Measurements from ENCODE around the gene TSN.
"Not testable (repeated sequence)": the region's sequence is repeated elsewhere in the genome, so short reads cannot be mapped to it uniquely, and the experiment has no call there.

TSN gene

GRCh38 chr2:121727332-121727731 is 28.1 kb upstream of the TSN start:
- ChIA-PET POLR2A (no interaction called here), CTCF (interaction anchor here (1.5 kb wide), 1 partner anchor 15 kb away, joined by 3 read pairs; no protein-coding TSS in a partner anchor)
- no peak for DNase-seq (ENCODE audit: extremely low spot score)
- no peak for TF ChIP-seq CTCF (IDR thresholded peaks at IDR 0.05; ENCODE audit: control extremely low read depth, extremely low read depth, low read depth, missing control alignments)

GRCh38 chr2:121727950-121728349 is 27.5 kb upstream of the TSN start:
- POLR2A ChIA-PET: no interaction called here
- DNase-seq (ENCODE audit: extremely low spot score): no peak
- no peak for TF ChIP-seq CTCF (IDR thresholded peaks at IDR 0.05; ENCODE audit: control extremely low read depth, extremely low read depth, low read depth, missing control alignments)
- CTCF ChIA-PET: interaction anchor here (1.1 to 1.5 kb wide), 2 partner anchors 15 to 197 kb away, joined by 3 read pairs; partner anchors contain the start of gene RNU4ATAC

GRCh38 chr2:121731366-121731765 is 24.1 kb upstream of the TSN start:
- ChIA-PET CTCF (interaction anchor here (1.3 to 1.4 kb wide), 2 partner anchors 11 to 19 kb away, joined by 3 read pairs; no protein-coding TSS in a partner anchor), POLR2A (no interaction called here)
- no peak for DNase-seq (ENCODE audit: extremely low spot score)
- no peak for TF ChIP-seq CTCF (IDR thresholded peaks at IDR 0.05; ENCODE audit: control extremely low read depth, extremely low read depth, low read depth, missing control alignments)

GRCh38 chr2:121734544-121734943 is 20.9 kb upstream of the TSN start:
- DNase-seq (ENCODE audit: extremely low spot score); POLR2A ChIA-PET: not testable (repeated sequence)
- CTCF ChIA-PET: interaction anchor here (1.4 to 3.0 kb wide), 1 partner anchor 332 kb away, joined by 4 to 9 read pairs; no protein-coding TSS in a partner anchor

GRCh38 chr2:121735518-121736074 is 19.9 kb upstream of the TSN start:
- POLR2A ChIA-PET: interaction anchor here (1.6 to 2.9 kb wide), 2 partner anchors 86 to 205 kb away, joined by 4 to 15 read pairs; partner anchors contain the start of gene RNU4ATAC
- DNase-seq (ENCODE audit: extremely low spot score): no peak

GRCh38 chr2:121736140-121736461 is 19.4 kb upstream of the TSN start:
- DNase-seq (ENCODE audit: extremely low spot score): no peak
- POLR2A ChIA-PET: interaction anchor here (0.6 to 2.9 kb wide), 4 partner anchors 79 to 205 kb away, joined by 4 to 15 read pairs (median 8); partner anchors contain the start of gene RNU4ATAC
- TF ChIP-seq CTCF (IDR thresholded peaks at IDR 0.05; ENCODE audit: control extremely low read depth, extremely low read depth, low read depth, missing control alignments): no peak
- CTCF ChIA-PET: interaction anchor here (1.0 to 3.0 kb wide), 4 partner anchors 11 to 334 kb away, joined by 3 to 9 read pairs (median 4); no protein-coding TSS in a partner anchor

More at GRCh38 chr2:121735518-121736074, 19.9 kb upstream of the TSN start:
- TF ChIP-seq CTCF (IDR thresholded peaks at IDR 0.05; ENCODE audit: control extremely low read depth, extremely low read depth, low read depth, missing control alignments): peak; percentile 23
- CTCF ChIA-PET: interaction anchor here (1.1 to 3.0 kb wide), 3 partner anchors 10 to 333 kb away, joined by 3 to 9 read pairs (median 4); no protein-coding TSS in a partner anchor
